ENCODE measurements around the gene DGKI.

DGKI gene

GRCh38 chr7:137772748-137773147 lies 74.0 kb downstream of the DGKI start:
- no peak for TF ChIP-seq CTCF (IDR thresholded peaks at IDR 0.05; ENCODE audit: control insufficient read depth, extremely low read depth, insufficient read depth)
- no peak for DNase-seq (ENCODE audit: low read depth)
- H3K4me3 ChIP-seq (ENCODE audit: low read depth, low read length) = no peak overlapping the region

GRCh38 chr7:137772316-137772715 lies 74.5 kb downstream of the DGKI start:
- no peak for TF ChIP-seq CTCF (IDR thresholded peaks at IDR 0.05; ENCODE audit: control insufficient read depth, extremely low read depth, insufficient read depth)
- DNase-seq (ENCODE audit: low read depth) = no peak

GRCh38 chr7:137771679-137772078 lies 75.1 kb downstream of the DGKI start:
- DNase-seq (ENCODE audit: low read depth) = no peak
- TF ChIP-seq CTCF (IDR thresholded peaks at IDR 0.05; ENCODE audit: control insufficient read depth, extremely low read depth, insufficient read depth) = no peak
- no peak overlapping the region for H3K4me3 ChIP-seq (ENCODE audit: low read depth, low read length)

More at GRCh38 chr7:137772316-137772715, 74.5 kb downstream of the DGKI start:
- H3K4me3 ChIP-seq (ENCODE audit: low read depth, low read length) = no peak overlapping the region

- H3K4me3 ChIP-seq (ENCODE audit: low read depth, low read length) = no peak overlapping the region
- no peak for TF ChIP-seq CTCF (IDR thresholded peaks at IDR 0.05; ENCODE audit: control insufficient read depth, extremely low read depth, insufficient read depth)
- DNase-seq (ENCODE audit: low read depth) = no peak
Measured at GRCh38 chr7:137771273-137771672, 75.5 kb downstream of the DGKI start.

GRCh38 chr7:137768366-137768765 lies 78.4 kb downstream of the DGKI start:
- no peak for DNase-seq (ENCODE audit: low read depth)
- H3K4me3 ChIP-seq (ENCODE audit: low read depth, low read length) = no peak overlapping the region
- no peak for TF ChIP-seq CTCF (IDR thresholded peaks at IDR 0.05; ENCODE audit: control insufficient read depth, extremely low read depth, insufficient read depth)

GRCh38 chr7:137762334-137762733 lies 84.4 kb downstream of the DGKI start:
- no peak overlapping the region for H3K4me3 ChIP-seq (ENCODE audit: low read depth, low read length)
- no peak for TF ChIP-seq CTCF (IDR thresholded peaks at IDR 0.05; ENCODE audit: control insufficient read depth, extremely low read depth, insufficient read depth)
- no peak for DNase-seq (ENCODE audit: low read depth)

GRCh38 chr7:137760111-137760510 lies 86.7 kb downstream of the DGKI start:
- no peak for TF ChIP-seq CTCF (IDR thresholded peaks at IDR 0.05; ENCODE audit: control insufficient read depth, extremely low read depth, insufficient read depth)
- H3K4me3 ChIP-seq (ENCODE audit: low read depth, low read length) = no peak overlapping the region
- no peak for DNase-seq (ENCODE audit: low read depth)
